SK-N-SH (cell line): Measurements from ENCODE around the gene TNN.

Source experiments
- REST ChIP-seq: IDR thresholded peaks from 2 replicates; pipeline ENCODE4 v1.6.1; 2012; ENCODE audit warnings: mild to moderate bottlenecking, low read depth, low read length, moderate library complexity
- USF1 ChIP-seq: IDR thresholded peaks from 2 replicates; pipeline ENCODE4 v1.4.0; 2012; ENCODE audit warnings: low read depth, borderline replicate concordance

GRCh38 chr1:175173531-175173930 lies 105.9 kb downstream of the TNN start:
- TF ChIP-seq USF1 (no peak), REST (no peak)
